Lung (tissue), 12 donors: ENCODE measurements around the gene MIOS. TPM values are rescaled to one million over a fixed set of nuclear protein-coding genes. Genes with fewer than 3 reads are reported as not detected.

Experiments used
- ATAC-seq: fragments of 200-7000 bp; cut with Tn5 transposase; one replicate; pipeline ENCODE4 v1.9.1; 2020; ENCODE audit warnings: moderate number of reproducible peaks; ENCODE audit not compliant: insufficient read depth, low FRiP score
- DNase-seq, 3 donors: peaks; one replicate each; pipeline ENCODE4 v3.0.0-alpha.2; 2013 to 2017
- H3K27ac ChIP-seq, 2 donors: one replicate each; pipeline ENCODE4 v1.5.1; 2013; ENCODE audit warnings: mild to moderate bottlenecking in 2 of 2, moderate library complexity in 2 of 2, control low read depth in 1 of 2, inconsistent platforms in 1 of 2, low read depth in 1 of 2, low read length in 1 of 2
- H3K27me3 ChIP-seq, 3 donors: one replicate each; pipeline ENCODE4 v1.5.1; 2013; ENCODE audit warnings: low read length in 2 of 3; ENCODE audit not compliant: control insufficient read depth in 3 of 3, insufficient read depth in 3 of 3
- H3K36me3 ChIP-seq, 4 donors: one replicate each; pipeline ENCODE4 v1.5.1; 2013; ENCODE audit warnings: low read length in 4 of 4, mild to moderate bottlenecking in 1 of 4, moderate library complexity in 1 of 4; ENCODE audit not compliant: control insufficient read depth in 4 of 4, insufficient read depth in 4 of 4
- H3K4me1 ChIP-seq, 5 donors: one replicate each; pipeline ENCODE4 v1.5.1; 2013; ENCODE audit warnings: low read length in 5 of 5, mild to moderate bottlenecking in 2 of 5, moderate library complexity in 1 of 5; ENCODE audit not compliant: control insufficient read depth in 5 of 5, insufficient read depth in 5 of 5
- H3K4me3 ChIP-seq: one replicate; pipeline ENCODE4 v1.5.1; 2013; ENCODE audit warnings: mild to moderate bottlenecking, control low read depth, moderate library complexity
- H3K9ac ChIP-seq, 2 donors: one replicate each; pipeline ENCODE4 v1.5.1; 2013; ENCODE audit warnings: low read length in 2 of 2, control low read depth in 1 of 2; ENCODE audit not compliant: insufficient read depth in 1 of 2
- H3K9me3 ChIP-seq, 4 donors: one replicate each; pipeline ENCODE4 v1.5.1; 2013; ENCODE audit warnings: low read length in 3 of 4, mild to moderate bottlenecking in 1 of 4, moderate library complexity in 1 of 4; ENCODE audit not compliant: control insufficient read depth in 4 of 4, insufficient read depth in 3 of 4
- CTCF ChIP-seq: IDR thresholded peaks from 2 replicates; pipeline ENCODE4 v1.5.1; 2012; ENCODE audit warnings: mild to moderate bottlenecking; ENCODE audit errors: control extremely low read depth, extremely low read depth
- whole genome bisulfite sequencing, 2 donors: extraction: QIAGEN DNeasy Blood & Tissue Kit; methylation state at CpG; one replicate each; pipeline ENCODE4 v1.1.7; 2013; 5-methylcytosine and 5-hydroxymethylcytosine counted together
- polyA plus RNA-seq, 2 donors: library from polyadenylated mRNA; stranded (reverse); fragments of 200-250 nt; gene quantifications; one replicate each; pipeline ENCODE4 v1.2.1, GENCODE V29; 2013
- total RNA-seq, 2 donors: library from RNA; depleted of rRNA in 1 of 2; stranded (reverse); fragments of >200 nt in 1 of 2; gene quantifications; one replicate each; pipeline ENCODE4 v1.2.1, GENCODE V29; 2014 to 2021
- donor health status: control.
- donor health status: control.
- donor health status: Bipolar disorder and iron deficiency.
- donor health status: healthy.
- donor health status: DM: yes; HTN: yes; CAD: no.

Gene MIOS
- total and polyA plus RNA-seq, 4 donors, result 8.7 to 45.6 (median 24.0) TPM

- H3K4me1 ChIP-seq, result no peaks in the 10 kb centered on the region
- DNase-seq (no peak), ATAC-seq (no peak)
- no peak overlapping the region for H3K27ac ChIP-seq
- H3K27me3 ChIP-seq, result no peaks in the 10 kb centered on the region
- H3K4me3 ChIP-seq, result no peak overlapping the region
- no peak for TF ChIP-seq CTCF
- H3K9ac ChIP-seq, result no peak overlapping the region
- no peaks in the 10 kb centered on the region for H3K36me3 ChIP-seq
- WGBS, 2 donors, result 88 to 94% methylated on average over 4 of the region's 4 CpGs
- H3K9me3 ChIP-seq, result no peaks in the 10 kb centered on the region
These were observed 27.0 kb upstream of the MIOS start for GRCh38 chr7:7539711-7540110.

- Histone ChIP-seq H3K9me3 (no peaks in the 10 kb centered on the region), H3K4me1 (no peaks in the 10 kb centered on the region), H3K4me3 (no peak overlapping the region), H3K9ac (no peak overlapping the region), H3K36me3 (no peaks in the 10 kb centered on the region), H3K27ac (no peak overlapping the region), H3K27me3 (no peaks in the 10 kb centered on the region)
- no peak for ATAC-seq
- no peak for TF ChIP-seq CTCF
- 66 to 70% methylated on average over 4 of the region's 4 CpGs for WGBS, 2 donors
- no peak for DNase-seq
These were observed 24.3 kb upstream of the MIOS start for GRCh38 chr7:7542251-7542835.

- no peak for TF ChIP-seq CTCF
- no peak overlapping the region for H3K9ac ChIP-seq
- ATAC-seq, result no peak
- H3K9me3 ChIP-seq, result no peaks in the 10 kb centered on the region
- H3K4me1 ChIP-seq, result no peaks in the 10 kb centered on the region
- H3K27me3 ChIP-seq, result no peaks in the 10 kb centered on the region
- H3K4me3 ChIP-seq, result no peak overlapping the region
- WGBS, 2 donors, result 92% methylated on average over 3 of the region's 3 CpGs
- no peak overlapping the region for H3K27ac ChIP-seq
- DNase-seq, result no peak
- H3K36me3 ChIP-seq, result peaks cover 0 to 4% (median 0%) of the 10 kb centered on the region in 4 donors
These were observed 18.3 kb upstream of the MIOS start for GRCh38 chr7:7548407-7548806.

- DNase-seq (no peak), ATAC-seq (no peak)
- Histone ChIP-seq H3K9ac (no peak overlapping the region), H3K4me3 (no peak overlapping the region), H3K27ac (no peak overlapping the region), H3K9me3 (no peaks in the 10 kb centered on the region), H3K36me3 (peaks cover 0 to 4% (median 0%) of the 10 kb centered on the region in 4 donors), H3K4me1 (no peaks in the 10 kb centered on the region), H3K27me3 (no peaks in the 10 kb centered on the region)
- TF ChIP-seq CTCF, result no peak
- 95 to 97% methylated on average over 3 of the region's 3 CpGs for WGBS, 2 donors
These were observed 16.0 kb upstream of the MIOS start for GRCh38 chr7:7550663-7551062.
